ENCODE measurements around the gene RARA.

Gene RARA

DNA sequence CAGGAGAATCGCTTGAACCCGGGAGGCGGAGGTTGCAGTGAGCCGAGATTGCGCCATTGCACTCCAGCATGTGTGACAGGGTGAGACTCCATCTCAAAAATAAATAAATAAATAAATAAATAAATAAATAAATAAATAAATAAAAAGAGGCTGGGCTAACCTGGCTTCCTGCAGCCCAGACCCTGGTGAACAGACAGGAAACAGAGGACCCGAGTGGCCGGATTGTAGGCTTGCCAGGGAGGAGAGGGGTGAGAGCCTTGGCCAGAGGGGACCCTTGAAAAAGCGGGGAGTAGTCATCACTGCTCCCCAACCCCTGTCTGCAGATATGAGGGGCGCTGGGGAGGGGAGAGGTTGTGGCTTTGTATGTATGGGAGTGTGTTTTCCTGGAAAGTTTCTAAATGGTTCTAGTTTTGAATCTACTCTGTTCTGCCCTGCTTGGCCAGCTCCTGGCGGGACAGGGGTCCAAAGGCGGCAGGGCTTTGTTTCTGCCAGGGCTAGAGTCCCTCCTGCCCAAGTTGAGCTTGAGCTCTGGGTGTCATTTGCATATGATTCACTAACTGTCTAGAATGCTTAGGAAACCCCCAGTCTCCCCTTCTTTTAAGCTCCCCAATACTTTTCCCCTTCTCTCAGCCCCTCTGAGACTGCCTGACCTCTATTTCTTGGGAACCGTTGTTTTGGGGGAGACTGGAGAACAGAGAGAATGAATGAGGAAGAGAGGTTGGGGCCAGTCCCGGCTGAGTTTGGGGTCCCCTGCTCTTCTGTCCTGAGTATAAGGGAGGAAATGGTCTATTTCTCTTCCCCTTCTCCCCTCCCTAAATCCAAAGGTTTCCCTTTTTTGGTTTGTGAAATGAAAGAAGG lies 16.4 kb downstream of the RARA start:
- DNase-seq (ENCODE audit: insufficient read length, low spot score) (no peak), FAIRE-seq (peak; percentile 39)

DNA sequence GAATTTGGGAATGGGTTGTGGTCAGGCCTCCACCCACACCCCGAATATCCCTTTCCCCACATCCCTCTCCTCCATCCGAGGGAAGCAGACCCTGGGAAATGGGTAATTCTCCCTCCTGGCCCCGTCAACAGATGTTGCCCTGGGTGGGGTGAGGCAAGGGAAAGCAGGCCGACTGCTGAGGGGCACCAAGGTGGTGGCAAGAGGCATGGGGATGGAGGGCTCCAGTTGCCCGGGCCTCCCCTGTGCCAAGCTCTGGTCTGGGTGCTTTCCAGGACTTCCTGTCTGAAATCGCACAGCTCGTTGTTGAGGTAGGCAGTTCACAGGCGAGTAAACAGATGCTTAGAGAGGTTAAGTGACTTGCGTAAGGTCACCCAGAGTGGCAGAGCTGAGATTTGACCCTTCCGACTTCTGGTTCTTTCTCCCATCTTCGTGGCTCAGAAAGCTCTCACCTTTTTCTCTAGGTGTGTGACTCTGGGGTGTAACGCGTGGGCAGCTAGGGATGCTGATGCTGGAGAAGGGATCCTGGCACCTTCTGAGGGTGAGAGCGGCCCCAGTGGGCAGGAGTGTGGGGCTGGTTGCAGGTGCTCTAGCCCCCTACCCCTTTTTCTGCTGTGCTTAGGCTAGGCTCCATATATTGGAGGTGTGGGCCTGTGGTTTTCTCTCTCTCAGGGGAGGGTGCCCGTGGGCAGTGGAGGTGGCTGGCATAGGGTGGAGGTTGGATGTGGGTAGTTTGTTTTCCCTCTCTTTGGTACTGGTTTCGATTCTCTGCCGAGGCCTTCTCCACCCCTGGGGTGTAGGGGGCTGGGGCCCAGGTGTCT lies 17.2 kb downstream of the RARA start:
- FAIRE-seq (peak; percentile 97), DNase-seq (ENCODE audit: insufficient read length, low spot score) (no peak)

DNA sequence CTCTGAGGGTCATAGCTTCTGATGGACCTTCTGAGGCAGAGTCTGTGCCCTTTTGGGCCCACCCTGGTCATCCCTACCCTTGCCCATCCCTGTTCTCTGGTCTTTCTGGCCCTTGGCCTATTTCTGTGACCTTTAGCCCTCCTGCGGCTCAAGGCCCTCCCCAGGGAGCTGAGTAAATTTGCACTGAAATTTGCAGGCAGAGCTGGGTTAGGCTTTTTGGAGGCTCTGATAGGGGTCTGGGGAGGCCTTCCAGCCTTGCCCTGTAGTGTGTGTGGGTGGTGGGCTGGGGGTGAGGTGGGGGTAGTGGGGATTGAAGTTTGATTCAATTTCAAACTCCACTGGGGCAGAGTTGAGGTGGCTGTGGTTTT lies 17.8 kb downstream of the RARA start:
- DNase-seq (ENCODE audit: insufficient read length, low spot score) = no peak
- no peak for FAIRE-seq

DNA sequence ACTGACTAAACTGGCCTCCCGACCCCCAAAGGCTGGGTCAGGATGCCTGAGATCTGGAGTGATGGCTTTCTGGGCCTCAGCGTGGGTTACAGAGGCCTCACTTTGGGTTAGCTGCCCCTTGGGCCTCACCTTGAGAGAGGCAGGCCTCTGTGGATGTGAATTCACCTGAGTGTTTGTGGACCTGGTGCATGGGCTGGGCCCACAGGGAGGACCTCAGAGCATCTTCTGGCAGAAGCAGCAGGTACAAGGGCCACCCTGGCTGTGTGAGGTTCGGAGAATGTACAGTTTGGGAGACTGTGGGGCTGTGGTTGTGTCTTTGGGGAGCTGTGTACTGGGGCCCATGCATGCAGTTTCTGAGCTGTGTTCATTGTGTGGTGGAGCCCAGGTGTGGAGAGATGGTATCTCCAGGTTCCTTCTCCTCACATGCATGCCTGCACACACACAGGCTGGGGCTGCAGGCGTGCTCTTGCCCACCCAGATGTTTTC lies 18.3 kb downstream of the RARA start:
- FAIRE-seq = no peak
- DNase-seq (ENCODE audit: insufficient read length, low spot score) = no peak

DNA sequence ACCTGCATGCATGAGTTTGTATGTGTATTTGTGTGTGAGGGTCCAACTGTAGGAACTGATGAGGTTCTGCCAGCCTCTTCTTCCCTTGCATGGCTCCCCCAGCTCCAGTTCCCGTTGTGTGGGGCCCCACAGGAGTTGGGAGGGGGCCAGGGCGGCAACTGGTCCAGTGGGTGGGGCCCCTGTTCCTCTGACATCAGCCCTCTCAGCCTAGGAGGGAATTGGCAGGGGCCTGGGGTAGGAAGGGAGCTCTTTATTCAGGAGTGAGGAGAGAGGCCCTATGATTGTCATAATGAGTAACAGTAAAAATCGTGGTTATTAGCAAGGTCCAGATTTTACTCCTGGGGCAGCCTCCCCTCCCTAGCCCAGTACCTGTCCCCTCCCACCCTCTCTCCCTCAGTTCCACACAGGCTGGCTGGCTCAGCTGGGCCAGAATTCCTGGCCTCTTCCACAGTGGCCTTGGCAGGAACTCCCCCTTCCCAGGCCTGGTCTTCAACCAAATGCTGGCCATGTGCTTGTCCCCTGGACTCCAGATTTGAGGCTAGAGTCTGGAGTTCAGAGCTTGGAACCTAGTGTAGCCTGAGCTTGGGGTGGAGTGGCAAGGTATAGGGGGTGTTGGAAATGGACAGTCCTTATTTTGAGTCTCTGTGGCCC lies 18.9 kb downstream of the RARA start:
- no peak for FAIRE-seq
- DNase-seq (ENCODE audit: insufficient read length, low spot score) = no peak

DNA sequence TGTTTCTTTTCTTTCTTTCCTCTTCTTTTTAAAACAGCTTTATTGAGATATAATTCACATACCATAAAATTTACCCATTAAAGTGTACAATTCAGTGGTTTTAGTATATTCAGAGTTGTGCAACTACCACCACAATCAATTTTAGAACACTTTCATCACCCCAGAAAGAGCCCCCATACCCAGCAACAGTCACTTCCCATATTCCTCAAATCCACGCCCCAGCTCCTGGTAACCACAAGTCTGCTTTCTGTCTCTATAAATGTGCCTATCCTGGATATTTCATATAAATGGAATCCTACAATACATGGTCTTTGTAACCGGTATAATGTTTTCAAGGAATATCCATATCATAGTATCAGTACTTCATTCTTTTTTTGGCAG lies 19.4 kb downstream of the RARA start:
- DNase-seq (ENCODE audit: insufficient read length, low spot score) = no peak
- FAIRE-seq = no peak

DNA sequence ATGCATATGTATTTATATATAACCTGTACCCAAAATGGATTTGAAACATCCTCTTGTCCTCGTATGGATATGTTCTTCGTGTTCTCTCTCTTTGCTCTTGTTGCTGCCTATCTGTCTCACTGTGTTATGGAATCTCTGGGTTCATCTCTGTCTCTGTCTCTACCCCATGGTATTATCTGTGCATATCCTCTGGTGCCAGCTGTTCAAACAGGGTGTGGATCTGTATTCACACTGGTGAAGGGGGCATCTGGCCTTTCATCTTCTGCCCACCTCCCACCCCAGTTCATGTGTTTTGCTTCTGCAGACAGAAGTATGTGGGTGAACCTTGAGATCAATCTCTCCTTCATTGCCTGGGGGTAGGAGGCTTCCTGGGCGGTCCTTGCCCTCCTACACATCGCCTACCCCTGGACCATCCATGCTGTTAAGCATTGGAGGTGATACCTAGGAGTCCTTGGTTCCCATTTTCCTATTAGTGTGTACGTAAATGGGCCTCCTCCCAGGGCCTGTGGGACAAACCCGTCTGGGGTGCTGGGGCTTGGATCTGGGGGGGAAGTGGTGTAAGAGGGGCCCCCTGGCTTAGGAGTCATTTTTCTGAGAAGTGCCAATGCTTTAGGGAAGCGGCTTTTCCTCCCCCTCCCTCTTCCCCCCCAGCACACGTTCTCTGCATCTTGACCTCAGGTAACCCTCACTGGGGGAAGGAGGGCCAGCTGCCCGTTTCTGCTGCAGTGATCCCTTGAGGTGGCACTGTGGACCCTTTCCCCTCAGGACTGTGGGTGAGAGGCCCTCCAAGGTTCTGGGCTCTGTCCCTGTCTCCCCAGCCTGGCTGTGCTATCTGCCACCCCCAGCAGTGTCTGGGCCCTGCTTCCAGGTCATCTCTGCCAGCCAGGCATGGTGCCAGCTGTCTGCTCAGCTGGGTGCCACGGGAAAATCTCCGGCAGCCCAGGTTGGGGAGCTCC lies 21.1 kb downstream of the RARA start:
- DNase-seq (ENCODE audit: insufficient read length, low spot score) (no peak), FAIRE-seq (no peak)

DNA sequence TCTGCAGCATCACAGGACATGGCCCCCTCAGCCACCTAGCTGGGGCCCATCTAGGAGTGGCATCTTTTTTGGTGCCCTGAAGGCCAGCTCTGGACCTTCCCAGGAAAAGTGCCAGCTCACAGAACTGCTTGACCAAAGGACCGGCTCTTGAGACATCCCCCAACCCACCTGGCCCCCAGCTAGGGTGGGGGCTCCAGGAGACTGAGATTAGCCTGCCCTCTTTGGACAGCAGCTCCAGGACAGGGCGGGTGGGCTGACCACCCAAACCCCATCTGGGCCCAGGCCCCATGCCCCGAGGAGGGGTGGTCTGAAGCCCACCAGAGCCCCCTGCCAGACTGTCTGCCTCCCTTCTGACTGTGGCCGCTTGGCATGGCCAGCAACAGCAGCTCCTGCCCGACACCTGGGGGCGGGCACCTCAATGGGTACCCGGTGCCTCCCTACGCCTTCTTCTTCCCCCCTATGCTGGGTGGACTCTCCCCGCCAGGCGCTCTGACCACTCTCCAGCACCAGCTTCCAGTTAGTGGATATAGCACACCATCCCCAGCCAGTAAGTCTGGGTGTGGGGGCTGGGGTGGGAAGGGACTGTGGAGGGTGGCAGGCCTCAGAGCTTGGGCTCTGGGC lies 22.0 kb downstream of the RARA start:
- FAIRE-seq = no peak
- DNase-seq (ENCODE audit: insufficient read length, low spot score) = no peak

DNA sequence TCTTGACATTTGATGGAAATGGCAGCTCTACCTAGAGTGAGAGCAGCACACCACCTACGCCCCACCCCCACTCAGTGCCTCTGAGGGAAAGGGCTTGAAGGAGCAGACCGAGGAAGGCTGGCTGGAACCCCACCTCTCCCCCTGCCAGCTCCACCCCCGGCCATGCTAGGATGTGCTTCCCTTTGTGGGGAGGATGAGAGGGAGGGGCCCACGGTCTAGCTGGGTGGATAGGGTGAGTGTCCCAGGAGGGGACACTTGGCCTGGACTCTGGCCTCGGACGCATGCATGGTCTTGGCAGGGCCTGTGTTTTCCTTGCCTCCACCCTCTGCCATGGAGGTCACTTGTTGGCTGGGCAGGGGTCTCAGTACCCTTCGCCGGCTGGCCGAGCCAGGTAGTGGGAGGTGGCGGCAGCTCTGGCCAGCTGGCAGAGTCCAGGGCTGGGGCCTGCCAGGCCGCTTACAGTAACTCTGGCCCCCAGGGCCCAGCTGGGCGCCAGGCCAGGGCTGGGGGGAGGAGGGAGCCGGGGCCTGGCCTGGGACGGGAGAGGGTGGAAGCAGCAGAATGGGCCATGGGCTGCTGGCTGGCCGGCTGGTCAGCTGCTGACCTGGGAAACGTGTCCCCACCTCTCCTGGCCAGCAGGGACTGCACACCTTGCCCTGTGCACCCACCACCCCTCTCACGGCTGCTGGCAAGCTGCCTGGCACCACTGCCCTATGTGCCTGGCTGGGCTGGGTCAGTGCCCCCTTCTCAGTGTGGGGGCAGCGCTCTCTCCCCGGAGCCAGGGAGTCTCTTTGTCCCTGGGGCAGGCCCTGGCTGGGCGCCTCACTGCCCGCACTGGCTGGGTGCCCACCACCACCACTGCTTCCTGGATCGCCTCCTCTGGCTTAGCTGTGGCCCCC lies 23.0 kb downstream of the RARA start:
- FAIRE-seq (no peak), DNase-seq (ENCODE audit: insufficient read length, low spot score) (no peak)

DNA sequence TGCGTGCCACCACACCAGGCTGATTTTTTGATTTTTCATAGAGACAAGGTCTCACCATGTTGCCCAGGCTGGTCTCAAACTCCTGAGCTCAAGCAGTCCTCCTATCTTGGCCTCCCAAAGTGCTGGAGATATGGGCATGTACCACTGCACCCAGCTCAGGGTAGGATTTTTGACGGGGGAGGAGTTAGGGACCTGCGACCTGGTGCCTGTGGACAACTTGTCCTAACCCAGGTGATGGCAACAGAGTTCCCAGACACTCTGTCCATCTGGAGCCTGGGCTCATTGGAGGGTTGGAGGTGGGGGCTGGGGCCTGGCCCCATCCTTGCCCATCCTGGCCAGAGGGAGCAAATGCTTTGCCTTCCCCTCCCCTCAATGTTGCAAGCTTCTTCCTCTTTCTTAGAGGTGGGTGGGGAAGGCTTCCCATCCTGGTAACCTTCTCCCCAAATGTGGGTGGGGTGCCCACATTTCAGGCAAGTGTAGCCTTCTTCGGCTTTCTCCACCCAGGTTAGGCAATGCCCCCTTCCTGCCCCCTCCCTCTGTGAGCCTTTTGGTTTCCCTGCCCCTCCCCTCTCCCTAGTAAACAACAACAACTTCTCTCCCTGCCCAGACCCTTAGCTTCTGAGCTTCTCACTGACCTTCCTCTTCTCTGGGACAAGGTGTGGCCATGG lies 24.9 kb downstream of the RARA start:
- FAIRE-seq = no peak
- DNase-seq (ENCODE audit: insufficient read length, low spot score) = no peak

DNA sequence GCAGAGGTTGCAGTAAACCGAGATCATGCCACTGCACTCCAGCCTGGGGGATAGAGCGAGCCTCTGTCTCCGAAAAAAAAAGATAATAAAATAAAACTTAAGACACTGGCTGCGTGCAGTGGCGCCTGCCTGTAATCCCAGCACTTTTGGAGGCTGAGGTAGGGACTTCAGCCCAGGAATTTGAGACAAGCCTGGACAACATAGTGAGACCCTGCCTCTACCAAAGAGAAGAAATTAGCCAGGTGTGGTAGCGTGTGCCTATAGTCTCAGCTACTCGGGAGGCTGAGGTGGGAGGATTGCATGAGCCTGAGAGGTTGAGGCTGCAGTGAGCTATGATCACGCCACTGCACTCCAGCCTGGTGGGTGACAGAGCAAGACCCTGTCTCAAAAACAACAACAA lies 26.6 kb downstream of the RARA start:
- DNase-seq (ENCODE audit: insufficient read length, low spot score) = no peak
- FAIRE-seq = no peak

DNA sequence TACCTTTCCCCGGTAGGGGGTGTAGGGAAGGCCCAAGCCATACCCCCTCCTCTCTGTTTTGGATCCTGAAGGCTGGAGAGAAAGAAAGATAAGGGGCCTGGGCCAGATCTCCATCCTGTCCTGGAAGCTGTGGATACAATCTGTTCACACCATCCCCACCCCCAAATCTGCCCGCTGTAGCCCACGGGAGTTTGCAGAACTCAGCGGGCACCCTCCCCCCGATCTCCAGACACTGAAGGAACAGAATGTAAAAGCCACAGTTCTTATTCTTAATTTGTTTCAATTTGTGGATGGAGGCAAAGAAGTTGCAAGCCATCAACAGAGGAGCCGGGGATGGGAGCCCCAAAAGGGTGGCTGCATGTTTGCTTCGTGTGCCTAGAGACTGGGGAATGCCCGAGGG lies 28.4 kb downstream of the RARA start:
- no peak for FAIRE-seq
- DNase-seq (ENCODE audit: insufficient read length, low spot score) = no peak

DNA sequence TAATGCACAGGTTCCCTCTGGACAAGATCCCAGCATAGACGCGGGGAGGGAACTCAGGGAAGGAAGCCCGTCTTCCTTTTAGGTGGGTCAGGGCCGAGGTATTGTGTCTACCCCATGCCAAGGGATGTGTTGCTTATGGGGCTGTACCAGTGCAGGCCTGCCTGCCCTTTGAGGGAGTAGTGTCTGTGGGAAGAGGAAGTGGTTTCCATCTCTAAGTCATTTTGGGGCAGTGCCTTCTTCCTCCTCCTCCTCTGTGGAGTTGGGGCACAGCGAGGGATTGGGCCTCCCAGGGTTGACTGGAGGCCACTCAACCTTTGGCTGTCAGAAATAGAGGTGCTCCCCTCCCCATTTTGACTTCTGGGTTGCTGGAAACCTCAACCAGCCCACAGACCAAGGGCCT lies 29.1 kb downstream of the RARA start:
- no peak for DNase-seq (ENCODE audit: insufficient read length, low spot score)
- peak; percentile 23 for FAIRE-seq

DNA sequence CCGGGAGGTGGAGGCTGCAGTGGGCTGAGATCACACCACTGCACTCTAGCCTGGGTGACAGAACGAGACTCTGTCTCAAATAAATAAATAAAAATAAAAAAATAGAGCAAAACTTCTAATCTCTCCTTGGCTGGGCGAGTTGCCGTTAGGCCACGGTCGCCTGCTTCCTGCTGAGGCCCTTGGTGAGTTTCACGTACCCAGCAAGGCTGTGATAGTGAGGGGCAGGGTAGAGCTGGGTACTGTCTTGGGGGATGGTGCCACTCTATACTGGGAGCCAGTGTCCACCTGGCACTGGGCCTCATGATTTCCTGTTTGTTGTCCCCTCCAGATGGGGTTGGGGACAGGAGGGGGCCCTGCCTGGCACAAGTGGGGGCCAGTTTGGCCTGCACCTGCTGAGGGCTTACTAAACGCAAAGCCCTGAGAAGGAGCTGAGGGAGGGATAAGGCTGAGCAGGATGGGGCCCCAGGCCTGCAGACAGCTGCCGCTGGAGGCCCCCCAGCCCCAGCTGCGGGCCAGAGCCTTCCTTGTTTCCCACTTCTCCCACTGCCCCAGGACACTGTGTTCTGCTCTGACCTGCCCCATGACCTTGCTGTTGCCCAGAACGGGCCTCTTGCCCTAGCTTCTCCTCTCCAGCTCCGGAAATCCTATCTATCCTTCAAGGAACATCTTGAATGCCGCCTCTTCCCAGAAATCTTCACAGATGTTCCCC lies 30.1 kb downstream of the RARA start:
- no peak for FAIRE-seq

DNA sequence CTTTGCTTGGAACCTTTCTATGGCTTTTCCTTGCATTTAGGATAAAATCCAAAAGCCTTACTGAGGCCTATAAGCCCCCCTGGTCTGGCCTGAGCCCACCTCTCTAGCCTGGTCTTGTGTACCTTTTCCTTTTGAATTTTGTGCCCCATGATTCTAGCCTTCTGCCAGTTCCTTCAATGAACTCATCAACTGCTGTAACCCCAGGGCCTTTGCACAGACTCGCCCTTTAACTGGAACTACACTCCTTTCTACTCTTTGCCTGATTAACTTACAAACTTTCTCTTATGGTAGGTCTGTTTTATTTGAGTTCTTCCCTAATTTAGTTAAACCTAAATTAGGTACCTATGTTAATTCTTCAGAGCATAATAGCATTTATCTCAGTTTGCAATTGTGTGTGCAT lies 31.3 kb downstream of the RARA start:
- no peak for FAIRE-seq
- DNase-seq (ENCODE audit: insufficient read length, low spot score) = no peak

More for the DNA sequence above, 30.1 kb downstream of the RARA start:
- no peak for DNase-seq (ENCODE audit: insufficient read length, low spot score)

DNA sequence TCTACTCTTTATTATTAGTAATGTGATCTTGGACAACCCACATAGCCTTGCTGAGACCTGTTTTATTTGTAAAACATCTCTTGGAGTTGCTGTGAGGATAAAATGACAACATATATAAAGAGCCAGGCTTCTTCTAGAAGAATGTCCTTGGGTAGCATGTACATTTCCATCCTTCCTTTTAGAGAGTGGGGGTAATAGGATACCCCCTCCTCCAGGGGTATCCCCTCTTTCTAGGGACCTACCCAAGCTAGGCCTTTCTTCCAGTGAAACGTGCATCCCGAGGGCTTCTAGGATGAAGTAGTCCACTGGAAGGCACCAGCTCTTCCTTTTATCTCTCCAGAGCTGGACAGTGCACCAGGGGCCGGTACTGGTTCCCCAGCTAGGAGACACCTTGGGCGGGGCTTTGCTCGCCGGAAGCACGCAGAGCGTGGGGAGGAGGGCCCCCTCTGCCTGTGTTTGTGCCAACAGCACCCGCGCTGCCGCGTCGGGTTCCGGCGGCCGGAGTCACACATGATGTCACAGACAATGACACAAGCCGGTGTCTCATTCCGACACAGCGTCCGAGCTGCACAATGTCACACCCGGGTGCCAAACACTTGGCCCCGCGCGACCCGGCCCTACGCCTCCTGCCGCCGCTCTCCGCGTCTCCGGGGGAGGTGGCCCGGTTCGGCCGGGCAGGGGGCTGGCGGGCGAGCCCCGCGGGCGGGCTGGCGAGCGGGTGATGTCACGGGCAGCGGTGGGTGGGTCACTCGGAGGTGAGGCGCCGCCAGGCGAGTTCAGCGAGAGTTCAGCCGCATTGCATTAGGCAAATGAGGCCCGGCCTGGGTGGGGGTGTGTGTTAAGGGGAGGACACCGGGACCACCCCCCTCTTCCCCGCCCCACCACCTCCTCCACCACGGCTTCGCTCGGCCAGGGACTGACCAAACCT lies 32.2 kb downstream of the RARA start:
- peak; percentile 80 for DNase-seq (ENCODE audit: insufficient read length, low spot score)
- FAIRE-seq = peak; percentile 76

All from GM19239 (cell line).